Hepatic stellate cell (primary cell): ENCODE results near the gene HOXD10.

Experiments used
- DNase-seq: peaks from one replicate; pipeline ENCODE4 v3.0.0; 2011; ENCODE audit warnings: low spot score

The HOXD10 gene

DNA sequence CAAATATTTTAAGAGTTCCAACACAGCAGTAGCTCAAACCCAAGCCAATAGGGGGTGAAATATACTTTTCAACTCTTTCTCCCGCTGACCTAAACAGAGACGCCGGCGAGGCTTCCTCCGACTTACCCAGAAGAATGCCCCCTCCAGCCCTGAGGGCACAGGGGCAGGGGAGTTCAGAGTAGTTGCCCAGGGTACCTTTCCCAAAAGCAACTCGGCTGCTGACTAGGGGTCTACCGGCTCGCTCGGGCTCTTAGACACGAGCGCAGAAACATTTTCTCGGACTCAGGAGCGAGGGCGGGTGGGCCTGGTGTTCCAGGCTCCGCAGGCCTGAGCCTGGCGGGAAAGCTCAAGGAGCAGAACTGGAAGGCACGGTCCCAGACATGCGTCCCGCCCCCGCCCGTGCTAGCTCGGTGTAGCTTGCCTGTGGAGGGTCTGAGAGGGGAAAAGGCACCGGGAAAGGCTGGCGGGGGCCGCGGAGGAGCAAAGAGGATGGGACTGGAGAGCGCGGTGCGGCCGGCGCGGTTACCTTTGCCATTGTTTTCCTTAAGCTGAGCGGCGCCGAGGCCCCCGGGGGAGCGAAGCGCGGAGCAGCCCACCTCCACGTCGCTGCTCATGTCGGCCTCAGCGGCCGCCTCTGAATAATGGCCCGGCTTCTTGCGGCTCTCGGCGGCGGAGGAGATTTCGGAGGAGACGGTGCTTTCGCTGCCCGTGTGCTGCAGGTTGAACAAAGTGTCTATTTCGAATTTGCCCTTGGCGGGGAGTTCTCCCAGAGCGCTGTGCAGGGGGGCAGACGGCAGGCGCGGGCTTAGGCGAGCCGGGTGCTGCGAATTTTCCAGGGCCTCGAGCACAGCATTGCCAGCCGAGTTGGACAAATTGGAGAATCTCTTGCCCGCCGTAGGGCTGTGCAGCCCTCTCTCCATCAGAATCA lies 33.5 kb upstream of the HOXD10 start:
- DNase-seq, result no peak

DNA sequence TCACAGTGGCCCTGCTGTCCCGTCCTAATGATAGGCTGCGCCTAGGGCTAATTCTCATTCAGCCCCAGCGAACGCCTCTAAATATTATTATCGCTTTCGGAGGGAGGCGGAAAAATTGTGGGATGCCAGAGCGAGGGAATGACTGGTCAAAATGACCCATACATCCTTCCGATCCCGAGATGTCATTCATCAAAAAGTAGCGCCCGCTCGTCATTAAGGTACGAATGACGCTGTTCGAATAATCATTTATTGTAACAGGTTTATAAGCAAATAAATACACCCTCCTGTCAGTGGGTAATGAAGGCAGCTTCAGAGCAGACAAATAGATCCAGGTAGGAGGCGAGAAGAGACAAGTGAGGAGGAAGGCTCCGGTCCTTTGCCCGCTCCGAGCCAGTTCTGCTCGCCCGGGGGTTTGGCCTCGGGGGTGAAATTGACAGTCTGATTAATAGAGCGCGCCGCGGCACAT lies 32.7 kb upstream of the HOXD10 start, which contains the start of gene EVX2:
Gene EVX2 (minus strand): TSS at position 167 of the 466 bp plus-strand sequence. CDS start 186 bp downstream, outside the sequence.
- no peak for DNase-seq

DNA sequence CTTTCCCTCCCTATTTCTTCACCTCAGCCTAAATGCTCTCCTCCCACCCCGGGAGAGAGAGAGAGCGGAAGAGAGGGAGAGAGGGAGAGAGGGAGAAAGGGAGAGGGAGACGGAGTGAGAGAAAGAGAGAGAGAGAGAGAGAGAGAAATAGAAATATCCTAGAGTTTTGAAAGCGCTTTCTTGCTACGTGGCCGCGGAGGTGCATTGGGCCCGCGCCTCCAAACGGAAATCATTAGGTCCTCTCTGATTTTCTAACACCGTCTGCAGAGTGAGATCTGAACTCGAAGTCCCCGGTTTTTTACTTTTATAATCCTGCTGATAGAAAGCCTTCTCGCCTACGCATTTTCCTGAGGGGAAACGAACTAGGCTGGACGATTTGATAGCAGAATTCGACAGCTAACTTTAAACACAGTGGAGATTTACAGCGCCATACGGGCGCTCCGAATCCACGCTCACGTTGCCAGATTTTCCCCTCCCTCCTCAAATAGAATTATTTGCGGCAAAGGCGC lies 31.9 kb upstream of the HOXD10 start:
- DNase-seq, result no peak

DNA sequence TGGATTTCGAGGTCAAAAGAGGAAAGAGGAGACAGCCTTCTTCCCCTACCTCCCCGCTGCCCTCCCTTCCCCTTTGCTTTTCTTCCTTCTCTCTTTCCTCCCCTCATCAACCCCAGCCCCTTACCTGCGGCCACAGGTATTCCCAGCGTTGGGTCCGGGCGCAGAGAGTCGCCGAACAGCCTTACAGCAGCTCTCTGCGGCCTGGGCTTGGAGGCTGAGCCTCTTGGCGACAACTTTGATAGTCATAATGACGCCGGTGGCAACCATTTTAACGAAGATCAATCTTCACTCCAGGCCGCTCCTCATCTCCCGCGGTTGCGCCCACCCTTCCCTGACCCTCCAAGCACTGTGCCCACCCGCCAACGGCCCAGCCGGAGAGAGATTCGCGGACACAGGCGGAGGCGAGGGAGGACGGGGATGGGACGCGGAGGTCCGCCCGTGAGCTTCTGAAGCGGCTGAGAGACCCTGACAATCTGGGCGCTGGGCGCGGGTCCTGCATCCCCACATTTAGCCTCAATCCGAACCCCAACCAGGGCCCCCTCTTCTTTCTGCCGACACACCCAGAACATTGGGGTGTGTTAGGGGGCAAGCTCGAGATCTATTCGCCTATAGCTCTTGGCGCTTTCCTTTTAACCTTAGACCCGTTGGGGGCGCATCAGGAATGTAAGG lies 31.3 kb upstream of the HOXD10 start:
- no peak for DNase-seq

DNA sequence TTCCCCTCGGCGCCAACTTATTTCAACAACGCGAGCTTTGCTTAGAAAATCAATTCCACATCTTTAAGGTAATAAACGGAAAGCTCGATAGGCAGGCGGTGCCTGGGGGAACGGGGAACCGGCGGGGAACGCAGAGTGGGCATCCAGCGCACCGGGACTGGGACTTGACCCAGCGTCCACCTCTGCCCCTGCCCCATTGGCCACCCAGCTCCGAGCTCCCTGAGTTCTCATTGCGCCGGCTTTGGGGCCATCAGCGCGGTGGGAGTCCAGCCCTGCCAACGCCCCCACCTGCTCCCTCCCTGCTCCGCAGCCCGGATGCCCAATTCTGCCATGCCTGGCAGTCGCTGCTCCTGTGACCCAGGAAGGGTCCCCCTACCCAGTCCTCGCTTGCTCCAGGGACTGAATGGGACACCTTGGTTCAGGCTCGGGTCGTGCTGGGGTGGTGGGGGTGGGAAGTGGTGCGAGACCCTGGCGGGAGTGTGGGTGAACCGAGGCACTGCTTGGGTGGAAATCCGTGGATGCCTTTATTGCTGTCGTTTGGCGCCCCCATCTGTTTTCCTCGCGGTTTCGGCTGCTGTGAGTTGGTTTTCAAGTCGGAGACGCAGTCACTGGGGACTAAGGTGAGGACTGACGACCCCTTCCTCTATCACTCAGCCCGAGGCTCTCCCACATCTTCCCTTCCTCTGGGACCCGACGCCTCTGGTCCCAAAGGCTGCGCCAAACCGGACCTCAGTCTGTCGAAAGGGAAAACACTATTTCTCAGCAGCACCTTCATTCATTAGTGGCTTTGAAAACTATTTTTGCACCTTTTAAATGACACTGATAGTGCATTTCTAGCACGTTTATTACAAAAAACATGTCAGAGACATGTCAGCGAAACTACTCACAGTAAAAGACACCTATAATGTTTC lies 30.5 kb upstream of the HOXD10 start:
- DNase-seq, result no peak

DNA sequence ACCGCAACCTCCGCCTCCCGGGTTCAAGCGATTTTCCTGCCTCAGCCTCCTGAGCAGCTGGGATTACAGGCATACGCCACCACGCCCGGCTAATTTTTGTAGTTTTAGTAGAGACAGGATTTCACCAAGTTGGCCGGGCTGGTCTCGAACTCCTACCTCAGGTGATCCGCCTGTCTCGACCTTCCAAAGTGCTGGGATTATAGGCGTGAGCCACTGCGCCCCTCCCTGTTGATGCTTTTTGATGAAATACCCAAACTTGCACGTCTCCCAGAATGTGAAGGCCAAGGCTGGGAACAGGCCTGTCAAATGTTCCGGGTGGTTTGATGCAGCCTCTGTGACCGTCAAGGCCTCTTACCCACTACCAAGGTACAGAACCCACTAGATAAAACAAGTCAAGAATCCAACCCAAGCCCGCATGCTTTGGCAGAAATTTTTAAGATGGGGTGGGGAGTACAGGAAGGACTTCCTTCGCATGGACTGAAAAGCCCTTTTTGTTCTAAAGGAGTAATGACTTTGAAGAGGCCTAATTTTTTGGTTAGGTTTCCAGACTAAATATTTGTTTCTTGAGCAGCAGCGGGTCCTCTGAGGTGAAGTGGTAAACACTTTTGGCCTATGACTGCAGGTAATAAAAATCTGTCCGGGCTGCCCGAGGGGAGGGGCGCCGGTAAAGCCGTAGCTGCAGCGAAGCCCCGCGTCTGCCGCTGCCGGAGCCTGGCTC lies 29.1 kb upstream of the HOXD10 start:
- no peak for DNase-seq

DNA sequence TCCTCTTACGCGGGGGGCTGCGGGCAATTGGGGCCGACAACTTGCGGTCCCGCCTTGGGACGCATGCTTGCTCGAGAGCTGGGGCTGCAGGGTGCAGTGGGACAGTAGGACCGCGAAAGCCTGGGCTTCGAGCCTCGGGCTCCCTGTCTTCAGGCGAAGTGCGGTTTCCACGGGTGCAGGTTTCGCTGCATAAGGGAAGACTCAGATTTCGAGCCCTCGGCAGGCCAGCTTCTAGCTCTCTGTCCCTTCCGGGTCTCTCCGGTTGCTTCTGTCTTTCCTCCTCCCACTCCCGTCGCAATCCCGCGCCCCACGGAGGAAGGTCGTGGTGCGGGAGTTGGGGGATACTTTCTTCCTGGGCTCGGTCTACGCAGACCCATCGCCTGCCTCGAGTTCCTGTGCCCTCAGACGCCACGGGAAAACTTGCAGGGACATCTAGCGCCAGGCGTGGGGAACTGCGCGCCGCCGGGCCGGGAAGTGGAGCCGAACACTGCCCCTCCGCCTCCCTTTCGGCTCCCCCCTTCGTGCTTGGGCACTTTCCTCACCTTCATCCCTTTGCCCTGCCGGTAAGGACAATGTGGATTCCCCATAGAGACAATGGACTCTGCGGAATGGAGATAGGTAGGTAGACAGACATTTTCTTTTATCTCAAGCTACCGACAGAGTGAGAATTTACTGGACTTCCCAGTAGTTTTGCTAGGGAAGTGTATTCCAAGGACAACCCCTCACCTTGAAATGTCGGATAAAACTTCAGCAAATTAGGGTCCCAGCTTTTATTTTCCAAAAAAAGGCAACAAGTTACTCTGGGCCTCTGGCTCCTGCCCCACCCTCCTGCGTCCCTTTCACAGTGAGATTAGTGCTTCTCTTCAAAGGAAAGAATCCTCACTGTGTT lies 28.3 kb upstream of the HOXD10 start:
- peak; percentile 73 for DNase-seq

DNA sequence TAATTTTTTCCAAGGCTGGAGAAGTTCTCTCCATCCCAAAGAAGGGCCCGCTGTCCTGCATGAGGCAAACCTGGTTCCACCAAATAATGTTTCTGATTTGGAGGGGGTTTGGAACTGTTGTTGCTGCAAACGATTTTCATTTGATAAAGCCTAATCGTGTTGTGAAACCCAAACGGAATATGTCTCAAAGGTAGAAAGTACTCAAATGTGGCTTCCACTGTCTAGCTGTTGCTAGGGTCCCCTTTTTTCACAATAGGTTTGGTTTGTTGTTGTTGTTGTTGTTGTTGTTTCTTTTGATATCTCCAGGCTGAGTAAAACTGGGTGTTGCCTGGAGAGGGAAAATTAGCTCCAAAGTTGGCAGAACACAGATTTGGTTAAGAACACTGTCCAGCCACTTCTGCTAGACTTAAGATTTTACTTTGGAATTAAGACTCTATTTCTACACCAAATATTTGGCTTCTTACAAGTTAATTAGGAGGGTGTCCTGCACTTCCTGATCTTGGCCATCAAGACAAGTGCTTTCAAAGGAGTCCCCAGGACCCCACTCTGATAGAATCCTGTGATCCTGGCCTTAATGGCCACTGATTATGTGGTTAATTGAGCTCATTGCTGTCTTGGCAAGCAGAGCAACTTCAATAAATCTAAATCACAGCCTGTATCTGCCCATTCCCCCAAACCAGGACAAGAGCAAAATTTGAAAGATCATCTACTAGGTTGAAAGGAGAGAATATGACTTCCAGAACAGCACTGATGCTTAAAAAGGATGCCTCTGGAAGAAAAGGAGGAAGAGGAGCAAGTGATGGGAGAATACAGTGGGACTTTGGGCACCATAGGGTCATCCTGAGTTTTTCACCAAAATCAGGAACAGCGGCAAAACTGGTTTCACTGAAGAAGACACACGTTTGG lies 27.4 kb upstream of the HOXD10 start:
- no peak for DNase-seq

DNA sequence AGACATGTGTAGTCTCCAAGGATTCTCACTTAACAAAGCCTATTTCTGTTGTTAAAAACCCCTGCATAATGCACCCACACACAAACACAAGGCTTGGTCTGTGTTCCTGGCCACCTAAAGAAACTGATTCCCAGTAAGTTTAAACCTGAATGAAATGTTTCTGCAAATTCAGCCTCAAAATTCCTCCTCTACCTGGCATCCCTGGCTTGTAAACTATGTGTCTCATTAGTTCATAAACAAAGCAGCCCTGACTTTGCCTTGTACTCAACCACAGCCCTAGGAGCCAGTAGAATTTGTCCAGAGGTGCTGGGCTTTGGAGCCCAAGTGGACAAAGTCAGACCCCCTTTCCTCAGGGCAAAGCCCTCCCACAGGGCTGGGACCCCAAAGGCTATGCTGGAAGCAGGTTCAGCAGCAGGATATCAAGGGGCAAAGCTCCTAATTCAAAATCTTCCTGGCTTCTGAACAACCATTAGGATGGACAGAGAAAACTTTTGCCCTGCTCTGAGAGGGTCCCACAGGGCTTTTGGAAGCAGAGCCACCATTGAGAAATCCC lies 26.7 kb upstream of the HOXD10 start:
- DNase-seq, result no peak

DNA sequence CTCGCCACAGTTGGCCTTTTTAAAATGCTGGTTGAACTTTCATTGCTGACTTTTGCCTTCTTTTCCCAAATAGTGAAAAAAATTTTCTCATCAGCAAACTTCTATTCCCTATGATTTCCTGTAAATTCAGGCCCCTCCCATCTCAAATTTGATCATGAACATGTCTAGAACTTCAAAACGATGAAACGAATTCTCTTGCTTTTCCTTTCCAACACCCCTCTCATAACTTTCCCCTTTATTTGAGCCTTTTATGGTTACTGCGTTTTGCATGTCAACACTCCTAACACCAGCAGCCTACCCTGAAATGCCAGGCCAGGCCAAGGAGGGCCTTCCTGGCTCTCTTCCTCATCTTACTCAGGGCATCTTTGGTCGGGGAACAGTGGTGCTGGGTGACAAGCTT lies 25.7 kb upstream of the HOXD10 start:
- DNase-seq, result no peak

DNA sequence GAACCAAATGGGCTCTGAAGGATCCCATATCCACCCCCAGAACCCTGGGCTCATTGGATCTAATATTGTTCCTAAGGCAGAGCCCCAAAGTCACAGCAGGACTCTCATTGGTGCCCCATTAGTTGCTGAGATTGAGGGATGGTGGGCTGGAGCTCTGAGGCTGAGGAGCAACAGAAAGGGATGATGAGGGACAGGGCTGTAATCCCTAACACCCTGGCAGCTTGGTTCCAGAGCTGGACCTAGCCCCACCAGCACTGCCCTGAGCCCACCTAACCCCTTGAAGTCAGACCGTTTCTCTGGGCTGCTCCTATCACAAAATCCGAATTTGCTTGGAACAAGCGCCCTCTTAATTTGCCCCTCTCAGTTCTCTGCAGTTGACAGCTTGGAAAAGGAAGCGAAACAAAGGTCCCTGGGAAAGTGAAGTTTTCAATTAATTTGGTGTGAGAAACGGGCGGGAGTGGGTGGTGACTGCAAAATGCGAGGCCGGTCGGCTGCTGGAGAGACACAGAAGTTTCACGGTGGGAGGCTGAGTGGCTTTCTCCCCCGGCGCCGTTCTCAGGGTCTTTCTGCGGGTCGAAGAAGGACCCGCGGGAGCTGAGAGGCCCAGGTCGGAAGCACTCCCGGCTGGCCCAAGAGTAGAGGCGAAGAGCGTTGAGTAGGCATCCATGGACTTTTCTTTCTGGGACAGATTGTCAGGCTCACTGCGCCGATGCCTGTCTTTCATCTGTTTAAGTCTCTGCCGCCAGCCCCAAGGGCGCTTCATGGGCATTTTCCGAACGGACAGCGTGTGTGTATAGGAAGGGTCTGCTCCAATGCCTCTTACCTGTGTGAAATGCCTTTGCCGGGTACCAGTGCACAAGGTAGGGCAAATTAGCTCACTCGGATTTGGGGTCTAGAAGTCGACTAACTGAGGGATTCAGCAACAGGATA lies 25.0 kb upstream of the HOXD10 start:
- no peak for DNase-seq

DNA sequence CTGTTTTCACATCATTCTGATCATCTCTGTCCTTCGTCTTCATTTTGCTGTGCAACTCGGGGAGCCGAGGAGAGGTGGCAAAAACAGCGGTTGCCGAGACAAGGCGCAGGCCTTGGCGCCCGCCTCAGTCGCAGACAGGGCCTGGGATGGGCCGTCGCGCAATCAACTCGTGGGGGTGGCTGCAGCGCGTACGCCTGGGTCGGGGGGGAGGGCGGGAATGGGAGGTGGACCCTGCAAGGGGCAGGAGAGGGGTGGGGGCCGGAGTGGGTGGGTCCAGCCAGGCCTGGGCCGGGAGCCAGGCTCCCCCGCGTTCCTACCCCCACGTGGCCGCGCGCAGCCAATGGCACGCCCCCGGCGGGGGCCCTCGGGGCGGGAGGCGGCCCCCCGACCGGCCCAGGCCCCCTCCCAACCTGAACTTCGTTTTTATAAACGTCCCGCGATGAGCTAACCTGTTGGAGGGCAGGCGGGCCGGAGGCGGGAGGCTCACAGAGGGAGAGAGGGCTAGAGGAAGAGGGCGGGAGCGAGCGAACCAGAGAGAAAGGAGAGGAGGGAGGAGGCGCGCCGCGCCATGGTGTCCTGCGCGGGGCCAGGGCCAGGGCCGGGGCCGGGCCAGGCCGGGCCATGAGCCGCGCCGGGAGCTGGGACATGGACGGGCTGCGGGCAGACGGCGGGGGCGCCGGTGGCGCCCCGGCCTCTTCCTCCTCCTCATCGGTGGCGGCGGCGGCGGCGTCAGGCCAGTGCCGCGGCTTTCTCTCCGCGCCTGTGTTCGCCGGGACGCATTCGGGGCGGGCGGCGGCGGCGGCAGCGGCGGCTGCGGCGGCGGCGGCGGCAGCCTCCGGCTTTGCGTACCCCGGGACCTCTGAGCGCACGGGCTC lies 24.1 kb upstream of the HOXD10 start, which contains the start of gene HOXD13:
Gene HOXD13 (plus strand): TSS at position 452 of the 875 bp plus-strand sequence. CDS start 170 bp downstream, at position 622.
- DNase-seq, result no peak

DNA sequence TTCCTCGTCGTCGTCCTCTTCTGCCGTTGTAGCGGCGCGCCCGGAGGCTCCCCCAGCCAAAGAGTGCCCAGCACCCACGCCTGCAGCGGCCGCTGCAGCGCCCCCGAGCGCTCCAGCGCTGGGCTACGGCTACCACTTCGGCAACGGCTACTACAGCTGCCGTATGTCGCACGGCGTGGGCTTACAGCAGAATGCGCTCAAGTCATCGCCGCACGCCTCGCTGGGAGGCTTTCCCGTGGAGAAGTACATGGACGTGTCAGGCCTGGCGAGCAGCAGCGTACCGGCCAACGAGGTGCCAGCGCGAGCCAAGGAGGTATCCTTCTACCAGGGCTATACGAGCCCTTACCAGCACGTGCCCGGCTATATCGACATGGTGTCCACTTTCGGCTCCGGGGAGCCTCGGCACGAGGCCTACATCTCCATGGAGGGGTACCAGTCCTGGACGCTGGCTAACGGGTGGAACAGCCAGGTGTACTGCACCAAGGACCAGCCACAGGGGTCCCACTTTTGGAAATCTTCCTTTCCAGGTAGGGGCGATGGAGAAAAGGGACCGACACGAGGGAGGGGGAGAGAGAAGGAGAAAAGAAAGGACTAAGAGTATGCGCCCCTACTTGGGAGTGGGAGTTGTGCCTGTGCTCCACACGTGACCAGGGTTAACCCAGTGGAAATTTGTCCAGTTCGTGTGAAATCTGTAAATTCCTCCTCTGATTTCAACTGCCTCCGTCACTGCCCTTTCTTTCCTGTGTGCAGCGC lies 23.3 kb upstream of the HOXD10 start:
- DNase-seq, result no peak

DNA sequence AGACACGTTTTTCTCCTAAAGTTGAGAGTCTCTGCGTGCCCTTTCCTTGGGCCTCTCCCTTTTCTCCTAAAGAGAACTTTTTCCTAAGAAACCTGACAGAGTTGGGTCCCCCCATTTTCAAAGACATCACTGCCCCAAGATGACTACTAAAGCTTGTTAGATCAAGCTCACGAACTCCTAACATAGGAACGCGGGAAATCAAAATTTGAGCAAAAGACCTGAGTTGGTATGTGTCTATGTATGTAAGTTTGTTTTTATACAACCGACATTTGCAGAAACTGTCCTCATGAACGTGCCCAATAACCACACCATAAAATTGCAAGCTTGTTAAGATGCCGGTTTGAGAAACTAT lies 22.7 kb upstream of the HOXD10 start:
- no peak for DNase-seq

DNA sequence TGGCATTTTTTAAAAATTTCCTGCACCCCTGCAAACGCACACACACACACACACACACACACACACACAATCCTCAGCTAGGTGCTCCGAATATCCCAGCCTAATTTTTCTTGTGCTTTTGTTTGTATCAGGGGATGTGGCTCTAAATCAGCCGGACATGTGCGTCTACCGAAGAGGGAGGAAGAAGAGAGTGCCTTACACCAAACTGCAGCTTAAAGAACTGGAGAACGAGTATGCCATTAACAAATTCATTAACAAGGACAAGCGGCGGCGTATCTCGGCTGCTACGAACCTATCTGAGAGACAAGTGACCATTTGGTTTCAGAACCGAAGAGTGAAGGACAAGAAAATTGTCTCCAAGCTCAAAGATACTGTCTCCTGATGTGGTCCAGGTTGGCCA lies 22.2 kb upstream of the HOXD10 start:
- DNase-seq, result no peak

DNA sequence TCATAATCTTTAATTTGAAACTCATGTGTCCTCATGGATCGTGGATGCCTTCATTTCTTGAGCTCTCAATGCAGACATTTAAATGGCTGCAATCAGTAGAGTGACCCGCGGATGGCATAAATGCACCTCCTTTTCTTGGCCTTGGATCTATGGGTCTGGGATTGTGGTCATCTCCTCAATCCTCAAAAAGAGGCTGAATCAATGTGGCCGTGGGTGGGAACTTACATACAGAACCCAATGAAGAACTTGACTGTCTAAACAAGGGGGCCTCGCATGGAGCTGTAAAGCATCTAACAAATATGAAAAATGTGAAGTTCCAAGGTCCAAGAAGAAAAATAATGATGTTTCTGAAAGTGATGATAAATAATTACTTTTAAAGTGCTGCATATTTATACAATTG lies 21.2 kb upstream of the HOXD10 start:
- no peak for DNase-seq
